ENCODE data around the gene YAE1.

The YAE1 gene

DNA sequence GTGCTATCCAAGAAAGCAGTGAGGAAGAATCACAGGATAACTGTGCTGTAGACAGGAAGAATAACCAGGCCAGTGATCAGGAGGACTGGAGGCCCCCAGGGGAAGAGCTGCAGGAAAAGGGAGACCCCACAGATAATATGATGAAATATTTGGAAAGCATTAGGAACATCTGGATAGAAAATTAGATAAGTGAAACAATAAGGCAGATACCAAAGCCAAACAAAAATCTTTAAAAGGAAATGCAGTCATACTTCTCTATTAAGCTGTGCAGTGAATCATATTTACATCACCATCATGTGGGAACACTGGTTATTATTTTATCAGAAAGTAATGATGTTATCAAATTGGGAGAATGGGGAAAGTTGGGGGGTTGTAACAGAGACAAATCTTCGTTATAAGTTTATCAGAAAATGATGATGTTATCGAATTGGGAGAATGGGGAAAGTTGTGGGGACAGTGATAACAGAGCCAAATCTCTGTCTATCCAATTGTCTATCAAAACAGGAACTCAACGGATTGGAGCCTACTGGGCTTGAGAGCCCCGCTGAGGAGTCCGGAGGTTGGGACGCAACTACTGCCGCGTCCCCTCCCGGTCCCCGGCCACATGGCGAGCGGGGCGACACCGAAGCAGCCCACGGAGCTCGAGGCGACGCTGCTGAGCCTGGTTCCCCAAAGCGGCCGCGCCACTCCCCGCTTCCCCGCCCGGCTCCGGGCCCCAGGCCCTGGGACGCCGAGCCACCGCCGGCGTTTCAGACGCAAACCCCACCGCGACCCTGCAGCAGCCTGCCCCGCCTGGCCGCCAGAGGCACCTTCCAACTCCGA is 43.1 kb downstream of the YAE1 start:
- peak; percentile 36 for DNase-seq

DNA sequence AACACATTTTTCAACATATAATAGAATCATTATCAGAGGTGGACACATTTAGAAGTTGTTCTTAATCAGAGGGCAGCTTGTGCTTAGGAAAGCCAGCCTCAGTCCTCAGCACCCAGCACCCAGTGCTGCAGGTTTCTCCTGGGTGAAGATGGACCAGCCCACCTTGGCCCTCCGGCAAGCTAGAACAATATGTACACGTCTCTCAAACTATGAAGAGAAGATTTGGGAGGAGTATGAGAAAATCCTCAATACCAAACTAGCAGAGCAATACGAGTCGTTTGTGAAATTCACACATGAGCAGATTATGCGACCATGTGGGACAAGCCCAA is 43.7 kb downstream of the YAE1 start:
- no peak for DNase-seq

DNA sequence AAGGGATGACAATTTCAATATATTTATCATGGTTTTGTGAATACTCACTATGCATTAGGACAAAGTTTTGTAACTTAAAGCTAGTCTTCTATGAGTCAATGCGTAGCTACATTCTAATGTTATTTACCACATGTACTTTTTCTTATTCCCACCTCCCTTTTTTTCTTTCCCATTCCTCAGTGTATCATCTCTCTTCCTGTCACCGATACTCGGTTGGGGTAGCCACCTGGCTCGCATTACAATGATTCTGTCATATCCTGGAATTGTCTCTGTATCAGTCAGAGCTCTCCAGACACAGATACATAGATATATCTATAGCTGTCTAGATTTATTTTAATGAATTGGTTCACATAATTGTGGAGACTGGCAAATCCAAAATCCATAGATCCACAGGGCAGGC is 47.4 kb downstream of the YAE1 start:
- no peak for DNase-seq

DNA sequence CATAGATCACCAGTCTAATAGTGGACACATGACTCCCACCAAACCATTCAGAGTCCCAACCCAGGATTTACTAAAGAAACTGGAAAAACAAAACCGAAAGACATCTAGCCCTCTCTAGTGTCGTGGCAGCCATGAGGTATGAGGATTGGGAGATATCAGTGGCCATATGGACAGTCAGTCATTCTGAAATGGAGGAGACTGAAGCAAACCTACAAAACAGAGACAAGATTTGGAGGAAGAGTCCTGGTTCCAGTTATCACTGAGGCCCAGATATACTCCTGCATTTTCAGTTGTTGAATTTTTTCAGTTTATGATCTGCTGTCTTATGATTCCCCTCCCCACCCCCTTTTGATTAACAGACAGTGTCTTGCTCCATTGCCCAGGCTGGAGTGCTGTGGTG is 48.1 kb downstream of the YAE1 start:
- no peak for DNase-seq

GRCh38 chr7:39615350-39615975 is 49.3 kb downstream of the YAE1 start:
- no peak for DNase-seq

DNA sequence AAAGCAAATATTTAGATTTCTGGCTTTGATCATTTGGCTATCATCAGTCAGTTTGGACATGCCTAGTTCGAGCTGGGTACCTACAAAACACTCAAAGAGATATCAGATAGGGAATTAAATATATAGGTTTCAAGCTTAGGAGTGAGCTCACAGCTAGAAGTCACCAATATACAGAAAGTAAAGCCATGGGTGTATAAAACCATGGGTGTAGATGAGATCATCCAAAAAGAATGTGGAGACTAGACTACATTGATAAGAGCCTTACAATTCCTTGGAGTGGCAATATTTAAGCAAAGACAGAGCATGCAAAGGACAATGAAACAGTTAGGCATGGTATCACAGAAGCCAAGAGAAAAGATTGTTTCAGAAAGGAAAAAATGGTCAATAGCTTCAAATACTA is 49.9 kb downstream of the YAE1 start:
- no peak for DNase-seq

GRCh38 chr7:39617005-39617404 is 50.8 kb downstream of the YAE1 start:
- no peak for DNase-seq

DNA sequence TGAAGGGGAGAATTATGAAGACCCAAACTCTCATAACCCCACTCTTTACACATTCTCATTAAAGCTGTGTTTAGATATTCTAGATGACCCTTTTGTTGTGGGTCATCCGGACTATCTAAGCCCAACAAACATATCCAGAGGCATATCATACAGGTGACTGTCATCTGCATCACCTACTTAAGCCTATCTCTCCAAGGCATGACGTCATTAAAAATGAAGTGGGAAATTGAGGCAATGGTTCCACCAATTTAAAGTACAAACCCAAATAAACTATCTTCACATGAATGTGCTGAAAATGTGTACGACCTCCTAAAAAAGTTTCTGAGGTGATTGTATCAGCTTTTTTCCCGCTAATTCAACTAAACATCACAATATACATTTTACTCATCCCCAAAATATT is 52.7 kb downstream of the YAE1 start:
- DNase-seq, result no peak

DNA sequence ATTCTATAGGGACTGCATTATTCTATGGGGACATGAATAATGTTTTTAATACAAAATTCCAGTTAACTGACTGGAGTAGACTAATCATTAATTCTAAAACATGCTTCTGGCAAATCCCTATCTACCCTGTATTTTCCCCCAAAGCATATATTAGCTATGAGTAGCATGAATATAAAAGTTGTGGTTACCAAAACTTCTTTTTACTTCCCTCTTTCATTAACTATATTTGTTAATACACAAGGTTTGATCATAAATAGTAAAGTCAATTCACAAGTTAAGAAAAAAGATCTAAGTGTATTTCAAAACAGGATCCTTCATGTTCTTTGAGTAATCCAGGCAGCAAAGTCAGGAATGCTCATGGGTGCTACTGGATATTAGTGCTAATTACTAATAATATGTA is 54.3 kb downstream of the YAE1 start:
- no peak for DNase-seq

GRCh38 chr7:39621261-39621660 is 55.1 kb downstream of the YAE1 start:
- DNase-seq, result no peak

DNA sequence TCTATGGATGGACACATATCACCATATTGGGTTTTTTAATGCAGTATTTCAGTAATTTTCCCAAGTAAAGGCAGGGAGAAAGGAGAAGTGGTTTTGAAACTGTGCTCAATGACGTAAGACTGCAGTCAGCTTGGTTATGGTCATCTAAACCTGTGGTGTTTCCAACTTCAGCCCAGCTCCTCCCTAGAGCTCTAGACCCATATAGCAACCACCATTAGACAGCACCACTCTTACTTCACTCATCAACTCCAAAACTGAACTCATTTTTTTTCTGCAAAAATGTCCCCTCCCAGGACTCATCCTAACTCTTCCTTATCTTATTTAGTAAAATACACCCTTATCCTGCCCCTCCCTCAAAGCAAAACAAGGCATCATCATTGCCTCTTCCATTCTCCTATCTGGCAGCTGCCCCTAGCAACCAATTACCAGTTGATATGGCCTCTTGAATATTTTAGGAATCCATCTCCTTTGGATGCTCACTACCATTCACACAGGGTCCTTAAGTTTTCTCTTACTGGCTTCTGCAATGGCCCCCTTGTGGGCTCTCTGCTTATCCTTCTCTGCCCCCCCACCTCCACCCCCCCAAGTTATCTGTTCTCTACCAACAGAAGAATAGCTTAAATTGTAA is 55.7 kb downstream of the YAE1 start:
- DNase-seq, result no peak

All from stimulated activated CD8-positive, alpha-beta memory T cell treated with anti-CD3 and anti-CD28 coated beads, Interleukin-4, amount 100 ng/mL, for 48 hours (primary cell).